Measurements from ENCODE around the gene ULBP1.
"Not testable (repeated sequence)": the region's sequence is repeated elsewhere in the genome, so short reads cannot be mapped to it uniquely, and the experiment has no call there.

ULBP1 gene

GRCh38 chr6:149979293-149979692 is 15.6 kb downstream of the ULBP1 start:
- no peak for DNase-seq

- no peak for DNase-seq
Observed at GRCh38 chr6:149983145-149983544, 19.4 kb downstream of the ULBP1 start.

GRCh38 chr6:149984773-149985172 is 21.0 kb downstream of the ULBP1 start:
- DNase-seq, result no peak

DNA sequence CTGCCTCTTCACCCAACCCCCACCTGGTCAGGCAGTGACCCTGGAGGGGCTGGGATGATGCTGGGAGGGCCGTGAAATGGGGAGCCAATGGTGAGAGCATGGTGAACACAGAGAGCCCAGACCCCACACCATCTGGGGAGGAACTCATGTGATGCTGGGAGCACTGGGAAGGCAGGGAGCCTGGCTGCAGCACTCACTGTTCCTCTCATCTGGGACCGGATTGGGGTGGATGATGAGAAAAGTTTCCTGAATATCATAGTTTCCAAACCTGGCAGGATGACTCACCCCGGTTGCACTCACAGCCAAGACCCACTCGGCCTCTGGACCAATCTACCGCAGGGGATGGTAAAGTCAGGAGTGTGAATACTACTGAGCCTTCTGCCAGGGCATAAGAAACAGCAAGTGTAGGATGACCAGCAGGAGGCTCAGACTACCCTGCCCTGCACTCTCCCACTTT is 21.8 kb downstream of the ULBP1 start:
- DNase-seq, result no peak

- no peak for DNase-seq
Observed at GRCh38 chr6:149987602-149988107, 23.9 kb downstream of the ULBP1 start.

DNA sequence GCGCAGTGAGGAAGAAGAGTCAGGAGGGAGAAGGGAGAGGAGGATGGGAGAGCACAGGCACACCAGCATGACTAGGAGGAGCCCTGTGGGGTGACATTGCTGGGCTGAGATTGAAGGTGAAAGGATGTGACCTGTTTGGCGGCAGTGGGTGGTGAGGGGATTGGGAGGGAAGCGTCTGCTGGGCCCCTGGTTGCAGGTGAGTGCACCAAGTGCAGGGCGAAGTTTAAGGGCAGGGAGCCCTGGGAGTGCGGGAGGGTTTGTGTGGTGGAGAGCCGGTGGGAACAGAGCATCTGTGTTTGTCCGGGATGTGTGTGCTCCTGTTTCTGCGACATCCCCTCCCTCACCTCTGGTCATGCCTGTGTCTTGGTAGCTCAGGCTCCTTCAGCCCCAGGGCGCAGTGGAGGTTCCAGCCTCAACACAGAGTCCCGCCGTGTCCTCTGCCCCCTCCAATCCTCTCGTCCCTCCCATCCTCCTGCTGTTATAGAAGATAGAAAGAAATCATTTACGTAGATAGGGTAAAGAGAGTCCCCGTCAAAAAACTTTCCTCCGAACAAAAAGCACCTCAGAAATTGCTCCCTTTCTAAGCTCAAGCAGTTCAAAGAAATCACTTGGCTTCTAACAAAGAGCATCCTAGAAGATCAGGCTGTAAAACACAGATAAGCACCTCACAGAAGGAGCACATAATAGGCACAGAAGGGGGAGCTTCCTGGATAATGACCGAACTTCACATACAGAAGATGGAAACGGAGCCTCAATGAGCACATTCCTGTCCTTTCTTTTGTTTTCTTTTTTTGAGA is 25.0 kb downstream of the ULBP1 start:
- no peak for DNase-seq

- DNase-seq, result no peak
Observed at GRCh38 chr6:149990212-149990660, 26.5 kb downstream of the ULBP1 start.

- no peak for DNase-seq
Observed at GRCh38 chr6:149990661-149991471, 27.1 kb downstream of the ULBP1 start.

- DNase-seq, result not testable (repeated sequence)
Observed at GRCh38 chr6:149991472-149991795, 27.7 kb downstream of the ULBP1 start.

- no peak for DNase-seq
Observed at GRCh38 chr6:149991838-149992237, 28.1 kb downstream of the ULBP1 start.

GRCh38 chr6:149995235-149995750 is 31.6 kb downstream of the ULBP1 start:
- no peak for DNase-seq

GRCh38 chr6:149995971-149996370 is 32.2 kb downstream of the ULBP1 start:
- no peak for DNase-seq

GRCh38 chr6:149999636-150000035 is 35.9 kb downstream of the ULBP1 start:
- DNase-seq, result no peak

- DNase-seq, result no peak
Observed at GRCh38 chr6:150001295-150002008, 37.7 kb downstream of the ULBP1 start.

- DNase-seq, result no peak
Observed at GRCh38 chr6:150002710-150003109, 39.0 kb downstream of the ULBP1 start.

DNA sequence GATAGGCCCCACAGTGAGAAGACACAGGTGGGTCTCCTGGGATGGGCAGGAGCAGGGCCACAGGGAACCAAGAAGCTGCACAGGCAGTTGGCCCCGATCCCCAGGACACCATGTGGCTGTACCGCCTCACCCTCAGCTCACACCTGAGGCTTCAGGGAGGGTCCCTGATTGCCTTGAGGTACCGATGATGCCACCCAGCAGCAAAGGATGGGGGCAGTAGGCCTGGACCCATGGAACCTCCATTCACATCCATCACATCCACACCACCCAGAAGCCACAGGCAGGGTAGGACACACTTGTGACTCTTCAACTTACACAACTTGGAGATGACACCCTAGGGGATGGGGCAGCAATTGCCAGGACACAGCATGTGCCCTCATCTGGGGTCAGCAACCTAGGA is 39.9 kb downstream of the ULBP1 start:
- DNase-seq, result not testable (repeated sequence)

- DNase-seq, result no peak
Observed at GRCh38 chr6:150004101-150004782, 40.5 kb downstream of the ULBP1 start.

DNA sequence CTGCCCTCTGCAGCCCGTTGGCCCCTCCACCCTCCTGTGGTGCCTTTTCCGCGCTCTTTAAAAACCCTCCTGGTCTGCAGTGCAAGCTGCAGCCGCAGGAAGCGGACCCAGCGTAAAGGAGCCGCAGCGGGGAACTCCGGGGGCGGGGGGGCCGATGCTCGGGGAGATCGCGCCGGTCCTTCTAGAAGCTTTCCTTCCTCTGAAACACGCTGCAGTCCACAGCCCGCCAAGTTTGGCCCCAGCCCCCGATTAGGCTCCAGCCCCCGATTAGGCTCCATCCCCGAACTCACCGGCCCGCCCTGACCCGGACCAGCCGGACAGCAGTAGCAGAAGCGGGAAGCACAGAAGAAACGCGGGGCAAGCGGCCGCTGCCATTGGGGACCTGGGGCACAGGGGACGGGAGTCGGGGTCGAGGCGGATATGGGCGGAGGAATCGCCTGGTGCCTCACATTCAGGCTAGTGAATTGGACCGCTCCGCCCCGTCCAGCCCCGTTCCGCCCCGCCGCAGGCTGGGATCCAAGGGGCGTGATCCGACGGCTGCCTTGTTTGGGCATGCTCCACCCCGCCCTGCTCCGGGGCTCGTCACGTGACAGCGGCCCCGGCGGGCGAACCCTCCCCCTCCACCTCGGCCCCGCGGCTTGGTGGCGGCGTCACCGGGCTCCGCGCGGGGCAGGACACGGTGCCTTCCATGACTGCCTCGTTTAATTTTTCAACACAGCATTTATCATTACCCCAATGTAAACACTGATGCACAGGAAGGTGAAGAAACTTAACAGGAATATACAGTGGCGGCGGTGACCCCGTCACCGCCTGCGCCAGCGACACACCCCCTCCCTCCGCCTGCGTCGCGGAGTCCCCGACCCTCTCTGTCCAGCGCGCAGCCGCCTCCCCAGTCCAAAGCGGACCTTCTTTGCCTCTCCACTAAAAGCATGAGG is 41.3 kb downstream of the ULBP1 start:
- peak; percentile 86 for DNase-seq

GRCh38 chr6:150005761-150006651 is 42.3 kb downstream of the ULBP1 start:
- DNase-seq, result no peak

DNA sequence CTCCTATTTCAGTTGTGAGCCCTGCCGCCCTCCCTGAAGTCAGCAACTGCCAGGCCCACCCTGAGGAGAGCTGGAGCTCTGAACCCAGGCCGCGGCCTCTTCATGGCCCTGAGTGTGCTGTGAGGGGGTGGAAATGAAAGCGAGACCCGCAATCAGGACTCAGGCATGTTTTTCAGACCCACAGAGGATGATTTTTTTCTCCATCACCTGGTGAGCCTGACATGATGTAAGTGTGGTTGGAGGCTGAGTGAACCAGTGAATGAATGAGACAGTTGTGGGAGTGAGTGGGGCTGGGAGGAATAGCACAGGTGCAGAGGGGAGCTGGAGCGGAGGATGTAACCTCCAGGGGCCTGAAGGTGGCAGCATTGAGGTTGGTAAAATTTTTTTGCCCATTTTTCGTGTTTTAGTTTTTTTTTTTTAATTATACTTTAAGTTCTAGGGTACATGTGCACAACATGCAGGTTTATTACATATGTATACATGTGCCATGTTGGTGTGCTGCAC is 43.3 kb downstream of the ULBP1 start:
- DNase-seq, result no peak
